OCI-LY3 (cell line): ENCODE results near the gene COG2.

Experiments
- H2AFZ ChIP-seq: fragments of 200-600, 300-600 bp; shearing (Covaris generic); 2 replicates; pipeline ENCODE4 v1.6.0; 2014; ENCODE audit warnings: antibody characterized with exemption, low read depth, low read length
- H3K27ac ChIP-seq: fragments of 200-600, 300-600 bp; sonication (generic); 2 replicates; pipeline ENCODE4 v1.5.1; 2014; ENCODE audit warnings: mild to moderate bottlenecking, low read length, moderate library complexity, mixed read lengths
- H3K27me3 ChIP-seq: fragments of 200-600, 300-600 bp; sonication (generic); 2 replicates; pipeline ENCODE4 v1.6.1; 2014; ENCODE audit warnings: low read depth, low read length, mixed read lengths
- H3K36me3 ChIP-seq: fragments of 200-600, 300-600 bp; sonication (generic); replicated peaks from 2 replicates; pipeline ENCODE3; 2014; ENCODE audit warnings: low read depth, low read length, mixed read lengths
- H3K4me1 ChIP-seq: fragments of 300-600, 200-600 bp; sonication (generic); 2 replicates; pipeline ENCODE4 v1.6.1; 2014; ENCODE audit warnings: low read length, mixed read lengths
- H3K4me2 ChIP-seq: fragments of 200-600, 300-600 bp; sonication (generic); 2 replicates; pipeline ENCODE4 v1.6.1; 2014; ENCODE audit warnings: low read length, mixed read lengths
- H3K4me3 ChIP-seq: fragments of 300-600, 200-600 bp; sonication (generic); 2 replicates; pipeline ENCODE4 v1.5.1; 2014; ENCODE audit warnings: antibody characterized with exemption, mild to moderate bottlenecking, low read length, moderate library complexity
- H3K79me2 ChIP-seq: fragments of 300-600, 200-600 bp; shearing (Covaris generic); 2 replicates; pipeline ENCODE4 v1.6.1; 2014; ENCODE audit warnings: mild to moderate bottlenecking, low read length, mixed read lengths
- H3K9ac ChIP-seq: fragments of 300-600, 200-600 bp; shearing (Covaris generic); 2 replicates; pipeline ENCODE4 v1.6.0; 2014; ENCODE audit warnings: mild to moderate bottlenecking, low read length, moderate library complexity
- H3K9me3 ChIP-seq: fragments of 200-600, 300-600 bp; shearing (Covaris generic); 2 replicates; pipeline ENCODE4 v1.6.1; 2014; ENCODE audit warnings: low read length, mixed read lengths; ENCODE audit not compliant: insufficient read depth
- H4K20me1 ChIP-seq: fragments of 200-600, 300-600 bp; sonication (generic); 2 replicates; pipeline ENCODE4 v1.6.1; 2016; ENCODE audit warnings: low read length, mixed read lengths; ENCODE audit not compliant: insufficient read depth
- CTCF ChIP-seq: fragments of 200-600, 300-600 bp; sonication (generic); IDR thresholded peaks from 2 replicates; pipeline ENCODE4 v1.5.1; 2014; ENCODE audit warnings: antibody characterized with exemption, low read length, low read depth
- EZH2phosphoT487 ChIP-seq: fragments of 200-600 bp; shearing (Covaris generic); IDR thresholded peaks from 2 replicates; pipeline ENCODE4 v1.6.1; 2018; ENCODE audit warnings: antibody characterized with exemption, mixed run types, low read depth

COG2 gene

DNA sequence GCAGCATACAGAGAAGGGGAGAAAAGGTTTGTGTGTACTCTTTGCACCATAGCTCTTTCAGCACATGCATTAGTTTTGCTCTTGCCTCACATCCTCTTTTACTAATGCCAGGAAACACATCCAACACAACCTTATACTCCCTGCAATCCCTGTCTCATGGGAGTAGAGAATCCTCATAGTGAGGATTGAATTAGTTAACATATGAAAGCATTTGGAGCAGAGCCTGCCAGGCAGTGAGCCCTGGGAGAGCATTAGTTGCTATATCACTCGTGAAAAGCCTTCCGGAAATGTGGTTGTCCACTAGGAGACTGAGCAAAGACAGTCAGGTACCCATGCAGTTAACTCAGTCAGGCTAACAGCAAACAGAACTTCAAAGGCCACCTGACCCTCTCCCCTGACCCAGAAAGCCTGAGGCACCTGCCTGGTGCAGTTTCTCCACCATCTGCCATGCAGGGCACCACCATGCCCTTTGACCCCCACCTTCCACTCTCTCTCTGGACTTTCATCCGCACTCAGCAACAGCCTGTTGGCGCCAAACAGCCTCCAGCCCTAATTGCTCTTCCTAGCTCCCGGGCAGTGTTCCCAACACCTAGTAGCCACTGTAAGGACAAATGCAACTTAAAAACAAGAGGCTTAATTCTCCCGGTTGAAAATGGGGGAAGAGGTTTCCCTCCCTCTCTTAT, 86.6 kb downstream of the COG2 start:
- H3K79me2 ChIP-seq = no peaks in the 10 kb centered on the region
- no peaks in the 10 kb centered on the region for H3K9me3 ChIP-seq
- no peak overlapping the region for H3K27ac ChIP-seq
- no peak overlapping the region for H3K9ac ChIP-seq
- H4K20me1 ChIP-seq = no peaks in the 10 kb centered on the region
- H3K27me3 ChIP-seq = peaks cover 2% of the 10 kb centered on the region; the same call in 1 of the 2 replicates
- H3K36me3 ChIP-seq = no peaks in the 10 kb centered on the region
- H3K4me2 ChIP-seq = no peak overlapping the region
- no peak overlapping the region for H3K4me3 ChIP-seq
- no peak for TF ChIP-seq CTCF
- no peak for TF ChIP-seq EZH2phosphoT487
- H3K4me1 ChIP-seq = no peaks in the 10 kb centered on the region
- no peak overlapping the region for H2AFZ ChIP-seq

- Histone ChIP-seq H4K20me1 (no peaks in the 10 kb centered on the region), H3K4me1 (no peaks in the 10 kb centered on the region), H3K79me2 (no peaks in the 10 kb centered on the region), H3K36me3 (no peaks in the 10 kb centered on the region), H3K9ac (no peak overlapping the region), H2AFZ (no peak overlapping the region), H3K9me3 (no peaks in the 10 kb centered on the region), H3K4me3 (no peak overlapping the region), H3K4me2 (no peak overlapping the region), H3K27ac (no peak overlapping the region), H3K27me3 (peaks cover 3% of the 10 kb centered on the region; the same call in 1 of the 2 replicates)
- TF ChIP-seq CTCF (no peak), EZH2phosphoT487 (no peak)
These were observed 88.7 kb downstream of the COG2 start for GRCh38 chr1:230730977-230731376.

- Histone ChIP-seq H3K4me2 (no peak overlapping the region), H3K27ac (no peak overlapping the region), H3K4me3 (no peak overlapping the region), H3K27me3 (peaks cover 22% of the 10 kb centered on the region), H4K20me1 (no peaks in the 10 kb centered on the region), H3K9ac (no peak overlapping the region), H3K9me3 (no peaks in the 10 kb centered on the region), H3K36me3 (no peaks in the 10 kb centered on the region), H2AFZ (no peak overlapping the region), H3K79me2 (no peaks in the 10 kb centered on the region), H3K4me1 (no peaks in the 10 kb centered on the region)
- TF ChIP-seq CTCF (no peak), EZH2phosphoT487 (no peak)
These were observed 93.2 kb downstream of the COG2 start for GRCh38 chr1:230735447-230735846.

DNA sequence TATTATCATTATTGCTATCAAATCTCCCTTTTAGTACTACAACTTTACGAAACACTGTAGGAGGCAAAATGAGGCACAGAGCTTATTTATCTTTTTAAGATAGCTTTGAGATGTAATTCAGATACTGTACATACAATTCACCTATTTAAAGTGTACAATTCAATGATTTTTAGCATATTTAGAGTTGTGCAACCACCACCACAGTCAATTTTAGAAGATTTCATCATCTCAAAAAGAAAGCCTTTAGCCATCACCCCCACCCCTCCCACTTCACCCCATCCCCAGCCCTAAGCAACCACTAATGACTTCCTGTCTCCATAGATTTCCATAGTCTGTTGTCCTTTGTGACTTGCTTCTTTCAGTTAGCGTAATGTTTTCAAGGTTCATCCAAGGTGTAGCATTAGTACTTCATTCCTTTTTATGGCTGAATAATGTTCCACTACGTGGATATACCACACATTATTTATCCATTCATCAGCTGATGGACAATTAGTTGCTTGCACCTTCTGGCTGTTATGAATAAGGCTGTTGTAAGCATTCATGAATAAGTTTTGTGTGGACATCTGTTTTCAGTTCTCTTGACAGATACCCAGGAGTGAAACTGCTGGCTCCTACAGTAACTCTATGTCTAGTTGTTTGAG, 95.5 kb downstream of the COG2 start:
- Histone ChIP-seq H2AFZ (no peak overlapping the region), H3K27me3 (peaks cover 22% of the 10 kb centered on the region), H3K27ac (no peak overlapping the region), H3K79me2 (no peaks in the 10 kb centered on the region), H3K4me3 (no peak overlapping the region), H4K20me1 (no peaks in the 10 kb centered on the region), H3K9me3 (no peaks in the 10 kb centered on the region), H3K9ac (no peak overlapping the region), H3K36me3 (no peaks in the 10 kb centered on the region), H3K4me1 (no peaks in the 10 kb centered on the region), H3K4me2 (no peak overlapping the region)
- TF ChIP-seq EZH2phosphoT487 = no peak
- no peak for TF ChIP-seq CTCF
